Mesendoderm (in vitro differentiated cells): Measurements from ENCODE around the gene CBX8.

Source experiments
- DNase-seq: peaks from one replicate; pipeline ENCODE4 v3.0.0; 2013
- H2AK5ac ChIP-seq: 2 replicates; pipeline ENCODE4 v1.6.1; 2013; ENCODE audit warnings: low read length, inconsistent platforms
- H2BK120ac ChIP-seq: 2 replicates; pipeline ENCODE4 v1.6.1; 2013; ENCODE audit warnings: low read depth, mild to moderate bottlenecking, low read length, moderate library complexity, mixed read lengths
- H2BK15ac ChIP-seq: replicated peaks from 2 replicates; pipeline ENCODE4 v1.6.1; 2013; ENCODE audit warnings: low read depth, mild to moderate bottlenecking, moderate library complexity
- H2BK5ac ChIP-seq: 2 replicates; pipeline ENCODE4 v1.6.1; 2013; ENCODE audit warnings: low read length, inconsistent platforms
- H3K18ac ChIP-seq: 2 replicates; pipeline ENCODE4 v1.6.1; 2013; ENCODE audit warnings: mild to moderate bottlenecking, low read length, mixed read lengths
- H3K23ac ChIP-seq: one replicate; pipeline ENCODE4 v1.6.1; 2013; ENCODE audit warnings: low read length
- H3K27ac ChIP-seq: 2 replicates; pipeline ENCODE4 v1.5.1; 2013; ENCODE audit warnings: low read depth, mild to moderate bottlenecking, inconsistent platforms, low read length, moderate library complexity
- H3K27me3 ChIP-seq: 2 replicates; pipeline ENCODE4 v1.6.1; 2013; ENCODE audit warnings: low read length, control low read depth, mild to moderate bottlenecking, inconsistent platforms; ENCODE audit not compliant: insufficient read depth, poor library complexity
- H3K36me3 ChIP-seq: 2 replicates; pipeline ENCODE4 v1.6.1; 2013; ENCODE audit warnings: low read length, inconsistent platforms; ENCODE audit not compliant: control insufficient read depth, insufficient read depth
- H3K4ac ChIP-seq: one replicate; pipeline ENCODE4 v1.6.1; 2013; ENCODE audit warnings: low read depth, mild to moderate bottlenecking, low read length, moderate library complexity
- H3K4me1 ChIP-seq: 2 replicates; pipeline ENCODE4 v1.6.1; 2013; ENCODE audit warnings: low read depth, low read length, inconsistent platforms; ENCODE audit not compliant: control insufficient read depth
- H3K4me2 ChIP-seq: 2 replicates; pipeline ENCODE4 v1.6.1; 2013; ENCODE audit warnings: low read length
- H3K4me3 ChIP-seq: 2 replicates; pipeline ENCODE4 v1.5.1; 2013; ENCODE audit warnings: mild to moderate bottlenecking, low read length
- H3K56ac ChIP-seq: one replicate; pipeline ENCODE4 v1.6.1; 2013; ENCODE audit warnings: low read length
- H3K79me1 ChIP-seq: 2 replicates; pipeline ENCODE4 v1.6.1; 2013; ENCODE audit warnings: low read length, inconsistent platforms
- H3K79me2 ChIP-seq: 2 replicates; pipeline ENCODE4 v1.6.1; 2013; ENCODE audit warnings: mild to moderate bottlenecking, low read length; ENCODE audit not compliant: control insufficient read depth, insufficient read depth
- H3K9ac ChIP-seq: 2 replicates; pipeline ENCODE4 v1.6.1; 2013; ENCODE audit warnings: low read length, inconsistent platforms
- H4K5ac ChIP-seq: one replicate; pipeline ENCODE4 v1.6.1; 2013; ENCODE audit warnings: low read length
- H4K8ac ChIP-seq: one replicate; pipeline ENCODE4 v1.6.1; 2013; ENCODE audit warnings: low read depth, mild to moderate bottlenecking, control low read depth, low read length, moderate library complexity
- WGBS: extraction: QIAGEN DNeasy Blood & Tissue Kit; methylation state at CpG from one replicate; pipeline ENCODE4 v1.1.7; 2013; ENCODE audit warnings: low lambda C conversion rate, missing lambda C conversion rate; ENCODE audit not compliant: insufficient coverage; ENCODE audit errors: extremely low coverage; 5-methylcytosine and 5-hydroxymethylcytosine counted together

CBX8 gene

GRCh38 chr17:79829004-79829403 is 32.1 kb upstream of the CBX8 start:
- WGBS: no CpG with 5 or more reads among the region's 2 CpGs
- no peak overlapping the region for H2BK15ac ChIP-seq
- H3K27ac ChIP-seq: no peak overlapping the region
- no peak for DNase-seq
- H2AK5ac ChIP-seq: no peak overlapping the region
- no peak overlapping the region for H3K4me3 ChIP-seq
- no peaks in the 10 kb centered on the region for H3K36me3 ChIP-seq
- no peak overlapping the region for H2BK5ac ChIP-seq
- H4K5ac ChIP-seq: no peak overlapping the region
- H3K9ac ChIP-seq: no peak overlapping the region
- H2BK120ac ChIP-seq: no peak overlapping the region
- no peak overlapping the region for H3K18ac ChIP-seq
- no peak overlapping the region for H4K8ac ChIP-seq
- no peak overlapping the region for H3K23ac ChIP-seq
- H3K56ac ChIP-seq: no peak overlapping the region
- H3K4me2 ChIP-seq: no peak overlapping the region
- H3K4me1 ChIP-seq: peaks cover 3% of the 10 kb centered on the region
- no peaks in the 10 kb centered on the region for H3K79me2 ChIP-seq
- peaks cover 23% of the 10 kb centered on the region for H3K27me3 ChIP-seq
- no peak overlapping the region for H3K4ac ChIP-seq
- no peaks in the 10 kb centered on the region for H3K79me1 ChIP-seq

- H3K36me3 ChIP-seq: no peaks in the 10 kb centered on the region
- no peaks in the 10 kb centered on the region for H3K79me2 ChIP-seq
- H3K27me3 ChIP-seq: peaks cover 12% of the 10 kb centered on the region
- no peak overlapping the region for H2BK15ac ChIP-seq
- no peak overlapping the region for H3K4me3 ChIP-seq
- no peak overlapping the region for H3K23ac ChIP-seq
- H3K4me2 ChIP-seq: no peak overlapping the region
- no peak overlapping the region for H3K4ac ChIP-seq
- H4K5ac ChIP-seq: no peak overlapping the region
- no peaks in the 10 kb centered on the region for H3K79me1 ChIP-seq
- H3K56ac ChIP-seq: no peak overlapping the region
- H2BK5ac ChIP-seq: no peak overlapping the region
- no peak overlapping the region for H3K27ac ChIP-seq
- H2BK120ac ChIP-seq: no peak overlapping the region
- H4K8ac ChIP-seq: no peak overlapping the region
- H3K4me1 ChIP-seq: peaks cover 3% of the 10 kb centered on the region
- no peak overlapping the region for H3K18ac ChIP-seq
- no peak overlapping the region for H2AK5ac ChIP-seq
- no peak overlapping the region for H3K9ac ChIP-seq
- WGBS: no CpG with 5 or more reads among the region's 26 CpGs
- DNase-seq: no peak
Observed at GRCh38 chr17:79826841-79827578, 30.1 kb upstream of the CBX8 start.

- H3K79me1 ChIP-seq: no peaks in the 10 kb centered on the region
- no peak overlapping the region for H3K9ac ChIP-seq
- H2BK120ac ChIP-seq: no peak overlapping the region
- H3K4me2 ChIP-seq: no peak overlapping the region
- H3K4me1 ChIP-seq: no peaks in the 10 kb centered on the region
- no peak overlapping the region for H3K4ac ChIP-seq
- no peak overlapping the region for H4K8ac ChIP-seq
- H2AK5ac ChIP-seq: no peak overlapping the region
- H2BK15ac ChIP-seq: no peak overlapping the region
- H3K23ac ChIP-seq: no peak overlapping the region
- WGBS: no CpG with 5 or more reads among the region's 11 CpGs
- H3K36me3 ChIP-seq: no peaks in the 10 kb centered on the region
- H3K56ac ChIP-seq: no peak overlapping the region
- H3K27me3 ChIP-seq: peaks cover 7% of the 10 kb centered on the region
- DNase-seq: no peak
- H3K79me2 ChIP-seq: no peaks in the 10 kb centered on the region
- H2BK5ac ChIP-seq: no peak overlapping the region
- no peak overlapping the region for H4K5ac ChIP-seq
- no peak overlapping the region for H3K18ac ChIP-seq
- H3K4me3 ChIP-seq: no peak overlapping the region
- no peak overlapping the region for H3K27ac ChIP-seq
Observed at GRCh38 chr17:79826204-79826680, 29.4 kb upstream of the CBX8 start.

- no peaks in the 10 kb centered on the region for H3K4me1 ChIP-seq
- no peak overlapping the region for H3K56ac ChIP-seq
- H3K18ac ChIP-seq: no peak overlapping the region
- H3K4me3 ChIP-seq: no peak overlapping the region
- no peak overlapping the region for H4K5ac ChIP-seq
- no peak overlapping the region for H3K27ac ChIP-seq
- H4K8ac ChIP-seq: no peak overlapping the region
- H3K79me2 ChIP-seq: no peaks in the 10 kb centered on the region
- no peak overlapping the region for H3K9ac ChIP-seq
- H3K36me3 ChIP-seq: no peaks in the 10 kb centered on the region
- peaks cover 6% of the 10 kb centered on the region for H3K27me3 ChIP-seq
- no peaks in the 10 kb centered on the region for H3K79me1 ChIP-seq
- H2BK5ac ChIP-seq: no peak overlapping the region
- no CpG with 5 or more reads among the region's 5 CpGs for WGBS
- no peak overlapping the region for H3K4ac ChIP-seq
- H2BK15ac ChIP-seq: no peak overlapping the region
- no peak overlapping the region for H3K4me2 ChIP-seq
- no peak overlapping the region for H2AK5ac ChIP-seq
- no peak for DNase-seq
- no peak overlapping the region for H3K23ac ChIP-seq
- no peak overlapping the region for H2BK120ac ChIP-seq
Observed at GRCh38 chr17:79825580-79825921, 28.7 kb upstream of the CBX8 start.

GRCh38 chr17:79824893-79825579 is 28.2 kb upstream of the CBX8 start:
- H3K4ac ChIP-seq: no peak overlapping the region
- H3K79me1 ChIP-seq: no peaks in the 10 kb centered on the region
- no peak overlapping the region for H3K56ac ChIP-seq
- DNase-seq: no peak
- H3K4me1 ChIP-seq: no peaks in the 10 kb centered on the region
- peaks cover 2% of the 10 kb centered on the region for H3K27me3 ChIP-seq
- H3K36me3 ChIP-seq: no peaks in the 10 kb centered on the region
- H3K4me2 ChIP-seq: no peak overlapping the region
- H4K8ac ChIP-seq: no peak overlapping the region
- no peak overlapping the region for H3K23ac ChIP-seq
- no CpG with 5 or more reads among the region's 6 CpGs for WGBS
- no peak overlapping the region for H2BK120ac ChIP-seq
- H3K9ac ChIP-seq: no peak overlapping the region
- H2BK5ac ChIP-seq: no peak overlapping the region
- H4K5ac ChIP-seq: no peak overlapping the region
- no peak overlapping the region for H3K27ac ChIP-seq
- H3K4me3 ChIP-seq: no peak overlapping the region
- no peak overlapping the region for H3K18ac ChIP-seq
- no peak overlapping the region for H2AK5ac ChIP-seq
- H3K79me2 ChIP-seq: no peaks in the 10 kb centered on the region
- H2BK15ac ChIP-seq: no peak overlapping the region
